MCF 10A (cell line): Measurements from ENCODE around the gene ULK4. TPM values are rescaled to one million over a fixed set of nuclear protein-coding genes. Genes with fewer than 3 reads are reported as not detected.
"Not testable (repeated sequence)": the region's sequence is repeated elsewhere in the genome, so short reads cannot be mapped to it uniquely, and the experiment has no call there.

Experiments used
- BruUV-seq: library from RNA; stranded (reverse); fragments of 400-500 nt; replicated peaks from 2 replicates; lab custom pipeline; 2021; lab: Mats Ljungman, UMichigan
- CTCF ChIA-PET: fragments of 300-600 bp; sonication (Branson Sonifier 250); formaldehyde crosslinking; extraction: SDS; loops from one replicate; lab custom pipeline; 2021; ENCODE audit warnings: antibody characterized with exemption, inconsistent platforms; lab: Yijun Ruan, JAX
- POLR2A ChIA-PET: fragments of 300-600, 350-650 bp; sonication (Branson Sonifier 250); formaldehyde crosslinking; extraction: SDS; loops from one replicate; lab custom pipeline; 2020; ENCODE audit warnings: antibody characterized with exemption, inconsistent platforms; lab: Yijun Ruan, JAX
- DNase-seq: peaks from one replicate; pipeline ENCODE4 v3.0.0-alpha.2; 2018; ENCODE audit not compliant: unreplicated experiment
- H3K27ac Mint-ChIP-seq: one replicate; pipeline ENCODE4 v1.8.0; 2022; ENCODE audit warnings: mild to moderate bottlenecking, low read depth, mixed read lengths; ENCODE audit not compliant: unreplicated experiment
- H3K27me3 Mint-ChIP-seq: one replicate; pipeline ENCODE4 v1.8.0; 2022; ENCODE audit warnings: mixed read lengths; ENCODE audit not compliant: insufficient read depth, unreplicated experiment
- H3K36me3 Mint-ChIP-seq: one replicate; pipeline ENCODE4 v1.8.0; 2022; ENCODE audit warnings: mild to moderate bottlenecking, moderate library complexity, mixed read lengths; ENCODE audit not compliant: insufficient read depth, unreplicated experiment
- H3K4me1 Mint-ChIP-seq: one replicate; pipeline ENCODE4 v1.8.0; 2022; ENCODE audit warnings: mixed read lengths; ENCODE audit not compliant: insufficient read depth, unreplicated experiment
- H3K4me3 Mint-ChIP-seq: one replicate; pipeline ENCODE4 v1.8.0; 2022; ENCODE audit warnings: mild to moderate bottlenecking, moderate library complexity, mixed read lengths; ENCODE audit not compliant: unreplicated experiment
- H3K9me3 Mint-ChIP-seq: one replicate; pipeline ENCODE4 v1.8.0; 2022; ENCODE audit warnings: mixed read lengths; ENCODE audit not compliant: unreplicated experiment
- CTCF ChIP-seq: fragments of 200-600 bp; IDR thresholded peaks from one replicate; pipeline ENCODE4 v1.8.0; 2022; ENCODE audit warnings: antibody characterized with exemption, mild to moderate bottlenecking; ENCODE audit not compliant: unreplicated experiment
- intact Hi-C: fragments of 100-400 bp; cut with micrococcal nuclease; formaldehyde crosslinking; loops from 2 replicates; pipeline ENCODE4 v1.14.1; 2022
- total RNA-seq: library from RNA; stranded (reverse); gene quantifications from 2 replicates; pipeline ENCODE4 v1.2.3, GENCODE V29; 2022

The ULK4 gene
- total RNA-seq, 1 experiment from 2014 or later: 7.8 TPM

- BruUV-seq: no TSS peak
- H3K36me3 Mint-ChIP-seq: no peaks in the 10 kb centered on the region
- peak; percentile 41 for DNase-seq
- no peaks in the 10 kb centered on the region for H3K4me1 Mint-ChIP-seq
- H3K9me3 Mint-ChIP-seq: no peaks in the 10 kb centered on the region
- no peak overlapping the region for H3K4me3 Mint-ChIP-seq
- intact Hi-C loops: no loop called here
- TF ChIP-seq CTCF: no peak
- ChIA-PET CTCF (interaction anchor here (0.8 kb wide), 1 partner anchor 27 kb away, joined by 4 read pairs; no protein-coding TSS in a partner anchor), POLR2A (no interaction called here)
- H3K27me3 Mint-ChIP-seq: no peaks in the 10 kb centered on the region
- H3K27ac Mint-ChIP-seq: no peak overlapping the region
Observed at GRCh38 chr3:41768363-41768762, 193.5 kb downstream of the ULK4 start.

DNA sequence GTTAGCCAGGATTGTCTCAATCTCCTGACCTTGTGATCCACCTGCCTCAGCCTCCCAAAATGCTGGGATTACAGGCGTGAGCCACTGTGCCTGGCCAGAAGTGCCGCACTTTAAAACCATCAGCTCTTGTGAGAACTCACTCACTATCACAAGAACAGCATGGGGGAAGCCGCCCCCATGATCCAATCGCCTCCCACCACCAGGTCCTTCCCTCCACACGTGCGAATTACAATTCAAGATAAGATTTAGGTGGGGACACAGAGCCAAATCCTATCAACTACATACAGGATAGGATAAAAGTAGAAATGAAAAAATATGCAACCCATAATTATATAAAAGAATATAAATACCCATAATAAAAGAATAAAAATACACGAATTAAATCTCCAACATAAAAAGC, 199.0 kb downstream of the ULK4 start:
- POLR2A ChIA-PET, BruUV-seq, DNase-seq: not testable (repeated sequence)

GRCh38 chr3:41753651-41754050, 208.3 kb downstream of the ULK4 start:
- H3K36me3 Mint-ChIP-seq: peaks cover 6% of the 10 kb centered on the region
- no peak overlapping the region for H3K4me3 Mint-ChIP-seq
- H3K9me3 Mint-ChIP-seq: no peaks in the 10 kb centered on the region
- H3K27ac Mint-ChIP-seq: no peak overlapping the region
- intact Hi-C loops: no loop called here
- POLR2A ChIA-PET: no interaction called here
- no peaks in the 10 kb centered on the region for H3K27me3 Mint-ChIP-seq
- no peak for DNase-seq
- H3K4me1 Mint-ChIP-seq: no peaks in the 10 kb centered on the region
- no peak for TF ChIP-seq CTCF
- no TSS peak for BruUV-seq
- CTCF ChIA-PET: no interaction called here

More for the DNA sequence above, 199.0 kb downstream of the ULK4 start:
- H3K27me3 Mint-ChIP-seq, H3K36me3 Mint-ChIP-seq, H3K9me3 Mint-ChIP-seq, CTCF ChIA-PET, intact Hi-C loops, H3K27ac Mint-ChIP-seq, H3K4me3 Mint-ChIP-seq, H3K4me1 Mint-ChIP-seq: not testable (repeated sequence)

GRCh38 chr3:41751597-41751996, 210.3 kb downstream of the ULK4 start:
- POLR2A ChIA-PET: no interaction called here
- H3K36me3 Mint-ChIP-seq: peaks cover 6% of the 10 kb centered on the region
- CTCF ChIA-PET: no interaction called here
- intact Hi-C loops: no loop called here
- no peaks in the 10 kb centered on the region for H3K9me3 Mint-ChIP-seq
- no peak overlapping the region for H3K4me3 Mint-ChIP-seq
- DNase-seq: no peak
- no peaks in the 10 kb centered on the region for H3K4me1 Mint-ChIP-seq
- TF ChIP-seq CTCF: no peak
- BruUV-seq: no TSS peak
- H3K27ac Mint-ChIP-seq: no peak overlapping the region
- no peaks in the 10 kb centered on the region for H3K27me3 Mint-ChIP-seq

- DNase-seq: no peak
- H3K27ac Mint-ChIP-seq: no peak overlapping the region
- H3K36me3 Mint-ChIP-seq: peaks cover 6% of the 10 kb centered on the region
- no TSS peak for BruUV-seq
- H3K4me3 Mint-ChIP-seq: no peak overlapping the region
- intact Hi-C loops: no loop called here
- no peaks in the 10 kb centered on the region for H3K27me3 Mint-ChIP-seq
- ChIA-PET POLR2A (no interaction called here), CTCF (no interaction called here)
- TF ChIP-seq CTCF: no peak
- no peaks in the 10 kb centered on the region for H3K4me1 Mint-ChIP-seq
- no peaks in the 10 kb centered on the region for H3K9me3 Mint-ChIP-seq
Observed at GRCh38 chr3:41749988-41750387, 211.9 kb downstream of the ULK4 start.
